Iris pigment epithelial cell (primary cell): Measurements from ENCODE around the gene MCU.
"Not testable (repeated sequence)": the region's sequence is repeated elsewhere in the genome, so short reads cannot be mapped to it uniquely, and the experiment has no call there.

ENCODE experiments used
- DNase-seq: peaks from one replicate; pipeline ENCODE4 v3.0.0-alpha.2; 2011; ENCODE audit warnings: low read depth

MCU gene

DNA sequence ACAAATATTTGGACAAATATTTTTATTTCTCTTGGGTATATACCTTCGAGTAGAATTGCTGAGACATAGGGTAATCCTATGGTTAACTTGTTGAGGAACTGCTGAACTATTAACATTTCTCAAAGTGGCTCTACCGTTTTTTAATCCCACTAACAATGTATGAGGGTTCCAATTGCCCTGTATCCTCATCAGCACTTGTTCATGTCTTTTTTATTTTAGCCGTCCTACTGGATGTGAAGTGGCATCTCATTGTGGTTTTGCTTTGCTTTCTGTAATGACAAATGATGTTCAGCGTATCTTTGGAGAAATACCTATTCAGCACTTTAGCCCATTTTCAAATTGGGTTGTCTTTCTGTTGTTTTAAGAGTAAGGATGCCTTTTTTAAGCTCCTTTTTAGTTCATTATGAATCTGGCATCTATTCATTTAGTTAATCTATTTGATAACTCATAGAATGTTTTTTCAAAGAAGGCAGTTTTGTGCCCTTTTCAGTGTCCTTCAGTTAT is 40.0 kb downstream of the MCU start:
- DNase-seq: no peak

DNA sequence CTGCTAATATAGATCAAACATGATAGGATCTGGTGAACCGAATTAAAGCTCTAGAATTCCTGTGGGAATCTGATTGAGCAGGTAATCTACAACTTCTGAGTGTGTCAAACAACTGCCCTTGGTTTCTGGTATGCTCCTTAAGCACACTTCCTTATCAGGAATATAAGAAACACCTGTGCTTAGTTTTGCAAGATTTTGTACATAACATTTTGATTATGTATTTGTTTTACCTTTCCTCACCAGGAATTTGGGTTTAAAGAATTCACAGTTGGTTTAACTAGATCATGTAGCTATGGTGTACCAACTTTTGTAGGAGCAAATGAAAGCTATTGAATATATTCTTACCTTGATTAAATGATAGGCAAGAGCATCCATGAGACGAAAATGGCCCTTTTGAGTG is 40.6 kb downstream of the MCU start:
- no peak for DNase-seq

DNA sequence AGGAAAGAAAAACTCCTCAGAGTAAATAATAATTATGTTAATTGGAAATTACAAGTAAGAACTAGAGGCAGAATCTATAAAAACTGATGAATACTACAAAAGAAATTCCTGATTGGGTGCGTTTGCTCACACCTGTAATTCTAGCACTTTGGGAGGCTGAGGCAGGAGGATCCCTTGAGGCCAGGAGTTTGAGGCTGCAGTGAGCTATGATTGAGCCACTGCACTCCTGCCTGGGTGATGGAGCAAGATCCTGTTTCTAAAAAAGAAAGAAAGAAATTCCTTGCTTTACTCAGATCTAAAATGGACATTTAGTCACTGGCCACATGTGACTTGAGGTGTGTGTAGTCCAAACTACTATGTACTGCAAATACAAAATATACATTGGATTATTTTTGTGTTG is 42.0 kb downstream of the MCU start:
- DNase-seq: no peak

DNA sequence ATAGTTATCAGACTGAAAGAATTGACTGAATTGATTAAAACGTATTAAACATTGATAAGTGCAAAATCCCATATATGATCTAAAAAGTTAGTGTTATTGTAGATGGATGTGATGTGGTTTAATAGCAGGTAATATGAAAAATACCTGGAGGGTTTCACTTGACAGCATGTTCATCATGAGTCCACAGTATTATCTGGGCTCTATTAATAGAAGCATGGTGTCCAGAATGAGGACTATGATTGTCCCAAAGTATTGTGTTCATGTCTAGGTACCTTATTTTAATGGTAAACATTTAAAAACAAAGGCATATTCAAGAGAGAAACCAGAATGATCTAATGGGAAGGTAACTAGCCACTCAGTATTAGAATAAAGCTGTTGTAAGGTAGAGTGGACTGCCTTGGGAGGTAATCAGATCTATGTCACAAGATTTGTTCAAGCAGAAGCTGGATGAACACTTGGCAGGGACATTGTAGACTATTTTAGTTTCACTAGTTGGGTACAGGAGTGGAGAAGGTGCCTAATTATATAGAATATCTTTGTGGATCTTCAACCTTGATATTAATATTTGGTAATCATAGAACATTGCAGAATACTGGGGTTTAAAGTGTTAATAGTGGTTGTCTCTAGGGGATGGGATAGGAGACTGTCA is 43.5 kb downstream of the MCU start:
- no peak for DNase-seq

DNA sequence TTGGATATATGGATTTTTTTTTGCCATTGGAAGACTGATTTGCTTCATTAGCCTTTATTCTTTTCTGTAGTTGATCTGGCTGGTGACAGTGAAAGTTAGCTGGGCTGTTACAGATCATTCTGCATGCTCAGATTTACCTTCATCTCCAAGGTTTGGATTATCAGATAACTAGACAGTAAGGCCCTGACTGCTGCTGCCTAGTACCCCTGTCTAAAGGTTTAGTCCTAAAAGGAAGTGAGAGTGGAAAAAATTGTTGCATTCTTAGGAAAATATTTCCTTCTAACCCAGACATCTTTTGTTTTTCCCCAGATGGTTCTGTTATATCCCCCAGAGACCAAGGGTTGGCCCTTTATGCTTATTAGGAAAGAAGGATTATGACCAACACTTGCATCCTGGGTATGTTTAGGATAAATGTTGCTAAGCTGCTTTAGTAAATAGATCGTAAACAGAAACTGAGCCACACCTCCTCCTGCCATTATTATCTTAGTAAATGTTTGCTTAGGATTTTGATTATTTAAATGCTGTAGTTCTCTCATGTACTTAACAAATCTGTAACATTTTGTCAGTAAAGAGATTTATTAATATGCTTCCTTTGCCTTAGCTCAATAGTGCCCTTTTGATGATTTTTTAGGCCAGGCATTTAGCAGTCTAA is 44.4 kb downstream of the MCU start:
- DNase-seq: peak; percentile 32

DNA sequence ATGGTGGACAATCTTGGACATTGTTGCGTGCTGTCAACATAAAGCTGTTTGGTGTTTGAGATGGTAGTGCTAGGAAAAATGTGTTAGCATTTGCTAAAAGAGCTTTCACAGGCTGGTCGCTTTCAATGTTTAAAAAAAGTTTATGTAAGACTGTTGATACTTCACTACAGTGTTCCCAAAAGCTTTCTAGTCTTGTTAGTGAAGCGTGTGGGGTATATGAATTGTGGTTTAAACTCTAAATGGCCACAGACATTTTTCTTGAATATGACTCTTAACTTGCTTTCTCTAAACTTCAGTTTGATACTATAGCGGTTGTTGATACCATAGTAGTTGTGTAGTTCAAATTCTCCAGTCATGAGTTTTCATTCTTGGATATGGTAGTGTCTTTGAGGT is 44.9 kb downstream of the MCU start:
- peak; percentile 36 for DNase-seq

DNA sequence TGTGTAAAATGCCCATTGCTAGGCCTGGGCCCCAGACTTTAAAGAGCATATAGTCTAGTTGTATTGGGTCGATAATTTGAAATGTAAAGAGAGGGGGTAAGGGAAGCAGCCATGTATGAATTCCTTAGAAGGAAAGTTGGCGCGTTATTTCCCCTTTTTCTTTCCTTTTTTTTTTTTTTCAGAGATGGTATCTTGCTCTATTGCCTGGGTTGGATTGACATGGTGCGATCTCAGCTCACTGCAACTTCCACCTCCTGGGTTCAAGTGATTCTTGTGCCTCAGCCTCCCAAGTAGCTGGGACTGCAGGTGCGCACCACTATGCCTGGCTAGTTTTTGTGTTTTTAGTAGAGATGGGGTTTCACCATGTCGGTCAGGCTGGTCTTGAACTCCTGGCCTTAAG is 45.4 kb downstream of the MCU start:
- DNase-seq: not testable (repeated sequence)

DNA sequence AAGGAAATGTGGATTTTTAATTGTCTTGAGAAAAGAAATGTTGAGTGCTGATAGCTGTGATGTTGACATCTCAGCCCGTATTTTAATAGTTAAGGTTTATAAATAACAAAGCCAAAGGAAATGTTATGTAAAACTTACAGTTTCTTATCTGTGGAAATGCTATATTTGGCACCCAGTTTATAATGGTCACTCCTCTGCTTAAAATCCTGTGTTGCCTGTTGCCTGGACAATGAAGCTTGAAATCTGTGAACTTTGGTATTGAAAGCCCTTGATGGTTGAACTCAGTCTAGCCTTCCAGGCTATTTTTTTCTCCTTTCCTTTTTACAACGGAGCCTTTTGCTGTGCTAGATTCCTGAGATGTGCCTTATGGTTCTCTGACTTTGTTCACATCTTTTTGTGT is 46.5 kb downstream of the MCU start:
- peak; percentile 11 for DNase-seq

DNA sequence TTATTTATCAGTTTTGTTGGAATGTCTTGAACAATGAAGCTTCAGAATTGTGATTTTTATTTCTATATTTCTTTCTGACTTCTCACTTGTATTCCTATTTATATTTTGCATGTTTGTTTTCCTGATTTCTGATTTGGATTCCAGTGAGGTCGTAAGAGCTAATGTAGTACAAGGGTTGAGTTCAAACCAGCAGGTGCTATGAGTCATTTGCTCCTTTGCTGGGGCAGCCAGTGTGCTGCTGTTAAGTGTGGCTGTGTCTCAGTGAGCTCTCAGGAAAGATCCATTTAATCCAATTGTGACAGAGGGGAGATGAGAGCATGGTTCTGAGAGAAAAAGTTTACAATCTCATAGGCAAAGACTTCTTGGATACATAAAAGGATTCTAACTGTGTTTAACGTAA is 48.6 kb downstream of the MCU start:
- peak; percentile 85 for DNase-seq

DNA sequence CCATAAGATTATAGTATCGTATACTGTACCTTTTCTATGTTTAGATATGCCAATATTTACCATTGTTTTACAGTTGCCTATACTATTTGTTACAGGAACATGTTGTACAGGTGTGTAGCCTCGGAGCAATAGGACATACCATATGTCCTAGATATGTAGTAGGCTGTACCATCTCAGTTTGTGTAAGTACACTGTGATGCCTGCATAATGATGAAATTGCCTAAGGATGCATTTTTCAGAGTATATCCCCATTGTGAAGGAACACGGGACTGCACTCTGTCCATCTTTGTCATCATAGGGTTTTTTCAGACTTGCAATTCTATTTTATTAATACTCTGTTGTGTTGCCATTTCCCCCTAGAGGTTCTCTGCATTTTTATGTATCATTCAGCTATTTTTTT is 50.1 kb downstream of the MCU start:
- DNase-seq: no peak

DNA sequence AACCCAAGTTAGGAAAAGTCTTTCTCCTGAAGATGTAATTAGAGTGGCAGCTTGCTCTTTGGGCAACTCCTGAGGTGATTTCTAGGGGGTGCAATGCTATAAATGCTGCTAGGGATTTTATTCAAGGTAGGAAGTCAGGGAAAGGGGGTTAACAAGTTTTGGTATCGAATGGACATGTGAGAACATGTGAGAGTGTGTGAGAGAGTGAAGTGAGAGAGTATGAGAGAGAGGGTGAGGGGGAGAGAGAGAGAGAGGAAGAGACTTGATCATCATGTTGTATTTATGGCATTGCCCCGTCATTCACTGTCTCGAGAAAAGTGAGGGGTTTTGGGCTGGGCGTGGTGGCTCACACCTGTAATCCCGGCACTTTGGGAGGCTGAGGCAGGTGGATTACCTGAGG is 50.9 kb downstream of the MCU start:
- DNase-seq: no peak

DNA sequence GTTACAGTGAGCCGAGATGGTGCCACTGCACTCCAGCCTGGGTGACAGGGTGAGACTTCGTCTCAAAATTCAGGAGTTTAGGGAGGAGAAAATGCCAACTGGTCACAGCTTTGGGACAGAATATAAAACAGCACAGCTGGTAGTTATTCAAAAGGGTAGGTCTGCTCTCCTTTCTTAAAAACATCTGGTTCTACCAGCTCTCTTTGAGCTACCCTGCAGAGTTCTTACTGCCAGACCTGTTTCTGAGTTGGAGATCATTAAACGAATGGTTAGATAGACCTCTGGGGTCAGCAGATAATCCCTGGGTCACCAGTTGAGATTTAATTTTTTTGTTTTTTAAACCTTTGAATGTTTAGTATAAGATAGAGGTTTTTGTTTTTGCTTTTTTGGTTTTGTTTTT is 52.6 kb downstream of the MCU start:
- no peak for DNase-seq

DNA sequence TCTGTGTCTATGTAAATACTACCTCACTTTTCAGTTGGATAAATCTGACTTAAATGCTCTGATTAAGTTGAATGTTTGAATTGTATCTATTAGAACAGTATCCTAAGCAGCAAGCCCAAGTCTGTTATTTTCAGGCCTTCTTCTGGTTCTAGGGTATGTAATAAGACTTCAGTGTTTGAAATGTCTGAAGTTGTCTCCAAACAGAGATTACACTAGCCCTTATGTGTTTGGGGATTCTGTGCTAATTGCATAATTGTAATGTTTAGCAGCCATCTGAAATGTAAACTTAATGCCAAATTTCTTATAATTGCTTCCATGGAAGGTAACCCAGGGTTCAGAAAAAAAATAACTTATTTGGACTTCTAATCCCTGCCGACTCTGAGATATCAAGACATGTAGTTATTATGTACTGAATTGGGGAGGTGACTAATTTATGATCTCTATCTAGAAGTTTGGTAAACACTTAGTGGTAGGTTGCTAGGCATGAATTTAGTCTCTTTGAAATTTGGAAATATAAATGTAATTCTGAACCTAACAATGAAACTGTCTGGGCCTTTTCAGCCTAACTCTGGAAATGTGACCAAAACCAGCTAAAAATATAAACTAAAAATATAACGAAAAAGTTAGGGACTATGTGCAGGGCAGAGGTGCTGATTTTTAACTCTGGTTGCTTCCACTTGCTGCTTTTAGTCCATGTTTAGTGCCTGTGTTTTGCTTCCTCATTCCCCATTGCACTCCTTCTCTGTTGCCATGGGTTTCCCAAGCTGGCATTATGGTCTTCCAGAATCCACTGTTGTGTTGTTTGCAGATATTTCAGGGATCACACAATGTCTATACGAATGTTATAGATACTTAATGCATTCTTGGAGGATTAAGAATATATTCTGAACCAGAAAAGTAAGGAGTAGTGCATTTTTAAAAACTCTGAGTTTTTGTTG is 54.8 kb downstream of the MCU start:
- DNase-seq: no peak

DNA sequence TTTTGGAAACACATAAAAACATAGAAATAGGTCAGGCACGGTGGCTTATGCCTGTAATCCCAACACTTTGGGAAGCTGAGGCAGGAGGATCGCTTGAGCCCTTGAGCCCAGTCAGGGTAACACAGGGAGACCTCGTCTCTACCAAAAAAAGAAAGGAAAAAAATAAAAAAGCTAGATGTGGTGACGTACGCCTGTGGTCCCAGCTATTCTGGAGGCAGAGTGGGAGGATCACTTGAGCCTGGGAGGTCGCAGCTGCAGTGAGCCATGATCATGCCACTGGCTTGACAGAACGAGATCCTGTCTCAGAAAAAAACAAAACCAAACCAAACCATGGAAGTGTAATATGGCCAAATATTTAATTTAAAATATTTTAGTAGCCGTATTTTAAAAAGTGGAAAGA is 55.6 kb downstream of the MCU start:
- DNase-seq: no peak

DNA sequence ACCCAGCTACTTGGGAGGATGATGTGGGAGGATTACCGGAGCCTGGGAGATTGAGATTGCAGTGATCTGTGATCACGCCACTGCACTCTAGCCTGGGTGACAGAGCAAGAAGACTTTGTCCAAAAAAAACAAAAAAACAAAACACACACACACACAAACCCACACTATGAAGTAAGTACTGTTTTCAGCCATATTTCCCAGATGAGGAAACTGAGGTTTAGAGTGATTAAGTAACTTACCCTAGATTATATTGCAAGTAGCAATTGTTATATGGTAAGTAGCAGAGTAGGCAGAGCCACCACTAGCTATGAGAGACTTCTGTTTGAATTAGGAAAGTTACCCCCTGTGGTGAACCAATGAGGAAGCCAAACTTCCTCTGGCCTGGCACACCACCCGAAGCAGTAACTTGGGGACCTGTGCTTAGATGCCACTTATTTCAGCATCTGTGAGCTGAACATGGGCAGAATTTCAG is 61.9 kb downstream of the MCU start:
- no peak for DNase-seq

DNA sequence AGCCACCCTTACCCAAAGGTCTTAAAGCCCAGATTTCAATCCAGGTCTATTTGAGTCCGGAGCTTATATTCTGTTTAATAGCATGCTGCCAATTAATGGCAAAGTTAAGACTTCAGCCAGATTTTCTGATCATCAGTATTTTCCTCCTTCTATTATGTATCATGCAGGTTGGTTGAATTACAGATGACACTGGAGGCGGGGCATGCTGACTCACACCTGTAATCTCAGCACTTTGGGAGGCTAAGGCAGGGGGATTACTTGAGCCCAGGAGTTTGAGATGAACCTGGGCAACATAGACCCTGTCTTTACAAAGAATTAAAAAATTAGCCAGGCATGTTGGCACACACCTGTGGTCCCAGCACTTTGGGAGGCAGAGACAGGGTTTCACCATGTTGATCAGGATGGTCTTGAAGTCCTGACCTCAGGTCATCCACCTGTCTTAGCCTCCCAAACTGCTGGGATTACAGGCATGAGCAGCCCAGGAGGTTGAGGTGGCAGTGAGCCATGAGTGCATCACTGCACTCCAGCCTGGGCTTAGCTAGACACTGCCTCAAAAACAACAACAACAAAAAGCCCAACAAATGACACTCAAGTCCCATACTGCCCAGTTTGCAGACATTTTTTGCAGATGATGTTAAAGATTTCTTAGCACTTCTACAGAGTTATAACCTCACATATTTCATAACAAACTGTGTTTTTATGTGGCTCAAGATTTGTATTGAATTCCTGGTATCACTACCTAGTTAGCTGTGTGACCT is 62.5 kb downstream of the MCU start:
- DNase-seq: no peak

DNA sequence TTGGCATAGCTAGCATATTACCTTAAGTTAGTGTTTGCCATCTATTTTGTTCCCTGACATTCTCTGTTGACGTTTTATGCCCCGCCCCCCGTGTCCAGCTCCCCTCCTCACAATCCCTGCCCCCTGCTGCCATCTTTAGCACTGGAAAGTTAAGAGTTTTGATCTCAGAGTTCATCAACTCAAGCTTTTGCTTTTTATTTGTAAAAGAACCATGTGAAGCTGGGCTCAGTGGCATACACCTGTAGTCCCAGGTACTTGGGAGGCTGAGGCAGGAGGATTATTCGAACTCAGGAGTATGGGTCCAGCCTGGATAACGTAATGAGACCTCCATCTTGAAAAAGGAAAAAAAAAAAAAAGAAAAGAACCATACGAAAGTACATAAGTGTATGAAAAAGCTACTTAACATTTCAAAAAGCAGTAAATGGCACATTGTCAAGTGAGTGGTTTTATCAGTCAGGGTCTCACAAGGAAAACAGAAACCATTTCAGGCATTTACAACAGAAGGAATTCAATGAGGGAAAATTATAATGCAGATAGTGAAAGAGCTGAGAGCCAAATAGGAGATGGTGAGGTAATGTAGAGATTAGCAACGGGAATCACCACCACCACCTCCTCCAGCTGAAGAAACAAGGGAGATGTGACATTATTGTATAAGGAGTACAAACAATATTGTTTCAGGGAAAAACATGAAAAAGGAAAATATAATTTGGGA is 64.9 kb downstream of the MCU start:
- DNase-seq: peak; percentile 57

DNA sequence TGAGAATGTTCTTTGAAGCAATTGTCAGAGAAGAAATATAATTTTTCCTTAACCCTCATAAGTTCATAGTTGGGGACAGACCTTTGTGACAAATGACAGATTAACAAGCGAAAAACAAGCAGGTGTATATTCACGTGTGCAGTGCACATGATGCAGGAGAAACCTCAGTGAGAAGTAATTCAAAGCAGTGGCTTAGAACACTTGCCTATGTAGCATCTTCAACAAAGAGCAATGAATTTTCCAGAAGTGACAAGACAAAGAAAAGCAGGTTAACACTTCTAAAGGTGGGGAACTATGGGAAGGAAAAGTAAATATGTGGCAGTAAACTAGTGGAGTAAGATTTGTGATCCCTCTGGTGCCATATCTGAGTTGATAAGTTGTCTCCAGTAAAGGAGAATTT is 65.8 kb downstream of the MCU start:
- DNase-seq: no peak

DNA sequence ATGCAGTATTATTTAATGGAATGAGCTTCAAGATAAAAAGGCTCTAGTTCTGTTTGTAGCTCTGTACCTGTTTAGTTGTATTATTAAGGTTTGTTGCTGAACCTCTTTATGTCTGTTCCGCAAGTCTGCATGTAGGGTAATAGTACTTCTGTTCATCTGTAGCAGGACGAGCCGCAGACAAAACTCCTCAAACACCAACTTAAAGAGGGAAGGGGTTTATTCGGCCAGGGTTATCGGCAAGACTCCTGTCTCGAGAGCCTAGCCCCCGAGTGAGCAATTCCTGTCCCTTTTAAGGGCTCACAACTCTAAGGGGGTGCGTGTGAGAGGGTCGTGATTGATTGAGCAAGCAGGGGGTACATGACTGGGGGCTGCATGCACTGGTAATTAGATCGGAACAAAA is 67.0 kb downstream of the MCU start:
- DNase-seq: not testable (repeated sequence)

DNA sequence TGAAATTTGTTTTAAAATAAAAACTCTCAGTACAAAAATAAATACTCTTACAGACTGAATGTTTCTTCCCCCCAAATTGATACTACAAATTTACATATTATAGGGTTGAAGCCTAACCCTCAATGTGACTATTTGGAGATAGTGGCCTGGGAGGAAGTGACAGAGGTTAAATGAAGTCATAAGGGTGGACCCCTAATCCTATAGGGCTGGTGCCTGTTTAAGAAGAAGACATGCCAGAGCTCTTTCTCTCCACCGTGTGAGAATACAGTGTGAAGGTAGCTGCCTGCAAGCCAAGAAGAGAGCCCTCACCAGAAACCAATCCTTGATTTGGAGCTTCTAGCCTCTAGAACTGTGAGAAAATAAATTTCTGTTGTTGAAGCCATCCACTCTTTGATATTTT is 67.6 kb downstream of the MCU start:
- DNase-seq: no peak

DNA sequence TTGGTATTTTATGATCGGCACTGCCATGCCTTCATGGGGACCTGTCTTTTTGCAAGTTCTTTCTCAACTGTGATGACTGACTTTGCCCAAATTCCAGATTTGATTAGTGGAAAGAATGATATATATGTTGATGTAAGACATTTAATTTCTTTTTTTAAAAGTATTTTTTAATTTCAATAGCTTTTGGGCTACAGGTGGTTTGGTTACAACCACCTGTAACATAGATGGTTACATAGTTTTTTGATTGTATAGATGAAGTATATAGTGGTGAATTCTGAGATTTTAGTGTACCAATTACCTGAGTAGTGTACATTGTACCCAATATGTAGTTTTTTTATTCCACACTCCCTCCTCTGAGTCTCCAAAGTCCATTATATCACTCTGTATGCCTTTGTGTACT is 69.6 kb downstream of the MCU start:
- DNase-seq: no peak
